IPS-NIHi7 (cell line): ENCODE measurements around the gene RABGGTA.
"Not testable (repeated sequence)": the region's sequence is repeated elsewhere in the genome, so short reads cannot be mapped to it uniquely, and the experiment has no call there.

ENCODE experiments used
- DNase-seq: peaks from one replicate; pipeline ENCODE4 v3.0.0; 2012; ENCODE audit warnings: mixed read lengths; ENCODE audit errors: extremely low spot score

RABGGTA gene

DNA sequence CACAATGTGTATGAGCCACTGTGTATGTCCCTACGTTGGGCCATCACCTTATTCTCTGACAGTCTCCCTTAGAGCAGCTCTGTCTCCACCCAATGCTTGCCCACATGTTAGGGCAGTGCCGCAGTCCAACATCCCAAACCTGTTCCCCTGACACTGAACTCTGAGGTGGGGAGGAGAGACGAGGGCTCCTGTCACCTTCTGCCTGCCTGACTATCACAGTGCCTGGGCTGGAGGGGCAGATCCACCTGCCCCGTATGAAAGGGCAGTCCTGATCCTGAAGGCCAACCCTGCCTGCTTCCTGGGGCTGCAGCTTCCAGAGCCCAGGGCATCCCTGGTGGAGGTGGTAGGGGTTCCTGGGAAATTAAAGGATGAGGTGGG, 10.6 kb downstream of the RABGGTA start:
- no peak for DNase-seq

DNA sequence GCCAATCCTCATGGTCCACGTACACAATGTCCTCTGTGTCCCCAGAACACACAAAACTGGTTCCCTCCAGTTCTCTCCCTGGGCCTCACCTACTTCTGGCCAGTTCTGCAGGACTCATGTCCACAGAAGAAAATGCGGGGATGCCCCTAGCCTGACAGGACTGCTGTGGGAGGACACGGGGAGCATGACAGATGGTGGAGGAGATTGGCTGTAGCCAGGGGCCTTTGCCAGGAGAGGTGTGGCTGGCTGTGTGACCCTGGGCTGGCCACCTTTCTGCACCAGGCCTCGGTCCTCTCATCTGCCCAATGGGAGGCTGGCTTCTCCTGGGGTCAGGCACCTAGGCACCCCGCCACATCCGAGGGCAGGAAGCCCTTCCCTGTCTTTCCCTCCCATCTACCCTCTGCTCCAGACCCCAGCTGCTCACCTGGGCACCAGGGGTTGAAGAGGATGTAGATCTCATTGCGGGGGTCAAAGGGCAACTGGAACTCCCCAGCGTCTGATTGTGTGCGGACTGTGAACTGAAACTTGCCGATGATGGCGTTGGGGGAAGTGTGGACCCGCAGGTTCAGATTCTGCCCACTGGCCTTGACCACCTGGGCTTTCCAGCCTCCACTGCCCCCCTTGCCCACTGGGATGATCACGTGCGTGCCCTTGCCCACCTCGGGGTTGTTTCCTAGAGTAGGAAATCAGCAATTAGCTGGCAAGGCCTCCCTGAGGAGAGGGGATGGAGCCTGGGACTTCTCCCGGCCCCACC, 11.2 kb downstream of the RABGGTA start:
- DNase-seq, result no peak

DNA sequence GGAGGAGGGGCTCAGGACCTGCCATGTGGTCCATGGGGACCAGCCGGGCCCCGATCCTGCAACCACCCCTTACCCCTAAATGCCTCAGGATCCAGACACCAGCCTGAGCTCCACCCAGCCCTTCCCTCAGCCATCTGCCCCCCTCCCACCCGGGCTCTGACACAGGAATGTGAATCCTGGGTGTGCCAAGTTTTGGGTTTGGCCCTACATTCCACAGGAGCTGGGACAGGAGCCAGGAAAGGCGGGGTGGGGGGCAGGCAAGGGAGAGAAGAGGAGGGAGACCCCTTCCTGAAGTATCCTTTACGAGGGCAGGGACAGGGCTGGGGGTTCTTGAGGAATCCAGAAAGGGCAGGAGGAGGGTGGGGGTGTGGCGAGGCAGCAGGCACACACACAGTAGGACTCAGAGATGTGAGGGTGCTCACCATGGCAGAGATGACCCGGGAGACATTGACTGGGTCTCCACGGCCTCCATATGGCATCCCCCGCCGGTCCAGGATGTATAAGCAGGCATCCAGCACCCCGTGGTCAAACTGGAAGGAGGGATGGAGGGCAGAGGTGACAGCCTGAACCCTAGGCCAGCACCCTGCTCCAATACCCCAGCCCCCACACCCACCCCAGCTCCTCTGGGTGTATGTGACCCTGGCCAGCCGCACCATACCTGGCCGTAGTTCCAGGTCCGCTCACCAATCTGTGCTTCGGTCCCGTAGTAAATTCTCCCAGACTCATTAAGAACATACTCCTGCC, 11.9 kb downstream of the RABGGTA start:
- no peak for DNase-seq

DNA sequence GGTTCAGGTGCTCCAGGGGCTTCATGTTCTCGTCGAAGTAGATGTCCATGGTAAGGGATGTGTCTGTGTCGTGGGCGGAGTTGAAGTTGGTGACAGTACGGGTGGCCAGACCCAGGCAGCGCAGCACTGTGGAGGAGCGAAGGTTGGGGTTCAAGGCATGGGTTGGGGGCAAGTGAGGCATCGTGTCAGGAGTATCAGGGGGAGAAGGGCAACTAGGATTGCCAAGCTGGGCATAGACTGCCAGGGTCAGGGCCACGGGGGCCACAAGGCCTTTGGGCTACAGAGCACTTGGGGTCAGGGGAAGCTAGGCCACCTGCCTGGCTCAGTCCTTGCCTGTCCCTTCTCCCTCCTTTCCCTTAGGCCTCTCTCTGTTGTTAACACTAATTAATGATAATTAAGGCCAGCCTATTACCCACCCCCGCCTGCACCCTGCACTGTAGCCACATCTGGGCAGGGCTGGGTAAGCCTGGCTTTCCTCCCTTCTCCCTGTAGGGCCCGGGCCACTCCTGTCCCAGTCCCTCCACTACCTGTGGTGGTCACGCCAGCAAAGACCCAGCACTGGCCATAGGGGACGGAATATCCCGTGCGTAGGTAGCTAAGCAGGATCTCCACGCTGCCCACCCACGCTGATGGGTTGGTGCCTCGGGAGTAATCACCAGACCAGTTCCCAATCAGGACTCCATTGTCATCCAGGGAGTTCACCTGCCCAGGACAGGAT, 12.7 kb downstream of the RABGGTA start:
- DNase-seq, result no peak

DNA sequence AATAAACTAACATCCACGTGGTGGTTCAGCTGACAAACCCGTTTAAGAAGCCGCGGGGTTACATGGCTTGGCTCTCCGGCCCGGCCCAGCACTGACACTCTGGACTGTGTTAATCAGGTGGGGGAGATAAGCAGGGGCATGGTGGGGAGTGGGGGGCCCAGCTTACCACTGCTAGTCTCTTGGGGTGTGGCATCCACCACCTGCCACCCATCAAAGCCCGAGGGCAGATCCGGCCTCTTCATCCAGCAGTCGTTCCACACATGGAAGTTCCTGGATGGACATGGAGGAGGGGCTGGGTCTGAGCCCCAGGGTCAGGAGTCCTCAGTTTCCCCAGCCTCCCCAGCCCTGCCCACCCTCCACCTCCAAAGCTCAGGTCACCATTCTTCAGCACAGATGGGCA, 13.3 kb downstream of the RABGGTA start:
- no peak for DNase-seq

DNA sequence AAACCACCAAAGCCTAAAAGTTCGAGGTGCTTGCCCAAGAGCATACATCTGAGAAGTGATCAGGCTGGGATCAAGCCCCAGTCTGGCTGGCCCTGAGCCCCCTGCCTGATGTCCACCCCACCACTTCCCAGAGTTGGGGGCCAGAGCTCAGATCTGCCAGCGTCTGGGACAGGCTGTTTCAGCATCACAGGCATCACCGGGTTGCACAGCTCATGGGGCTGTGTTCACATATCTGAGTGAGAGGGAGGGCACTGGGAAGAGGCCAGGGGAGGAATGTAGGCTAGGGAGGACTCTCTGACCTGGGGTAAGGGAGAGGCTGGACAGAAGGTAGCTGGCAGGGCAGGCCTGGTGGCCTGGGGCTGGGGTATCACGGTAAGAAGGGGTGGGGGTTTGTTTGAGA, 14.4 kb downstream of the RABGGTA start:
- DNase-seq, result no peak

DNA sequence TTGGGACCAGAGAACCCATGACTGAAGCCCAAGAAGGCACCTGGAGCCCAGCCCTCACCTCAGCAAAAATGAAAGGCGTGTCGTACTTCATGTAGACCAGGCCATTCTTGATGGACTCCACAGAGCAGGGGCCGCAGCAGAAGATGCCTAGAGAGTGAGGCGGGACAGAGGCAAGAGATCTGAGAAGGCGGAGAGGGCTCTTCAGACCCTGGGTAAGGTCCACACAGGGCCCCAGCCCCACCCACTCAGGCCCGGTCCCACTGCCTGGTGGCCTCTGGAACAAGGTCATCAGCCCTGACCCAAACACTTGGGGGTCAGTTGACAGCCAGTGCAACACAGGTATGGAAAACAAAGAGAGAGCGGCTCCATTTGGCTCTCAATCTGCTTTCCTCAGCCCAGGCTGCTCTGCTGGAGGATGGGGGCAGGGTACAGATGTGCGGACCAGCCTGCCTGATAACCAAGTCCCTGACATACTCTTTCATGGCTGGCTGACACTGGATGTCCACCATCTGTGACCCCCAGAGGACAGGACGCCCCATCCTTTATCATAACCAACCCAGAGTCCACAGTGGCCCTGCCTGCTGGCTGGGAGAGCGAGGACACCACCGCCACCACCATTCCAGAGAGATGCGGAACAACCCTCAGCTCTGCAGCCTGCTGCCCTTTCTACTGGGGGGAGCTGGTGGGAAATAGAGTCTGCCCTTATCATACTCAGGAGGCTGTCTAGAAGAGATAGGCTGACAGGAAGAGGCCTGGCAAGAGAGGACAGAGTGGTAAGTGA, 15.3 kb downstream of the RABGGTA start:
- DNase-seq, result no peak

DNA sequence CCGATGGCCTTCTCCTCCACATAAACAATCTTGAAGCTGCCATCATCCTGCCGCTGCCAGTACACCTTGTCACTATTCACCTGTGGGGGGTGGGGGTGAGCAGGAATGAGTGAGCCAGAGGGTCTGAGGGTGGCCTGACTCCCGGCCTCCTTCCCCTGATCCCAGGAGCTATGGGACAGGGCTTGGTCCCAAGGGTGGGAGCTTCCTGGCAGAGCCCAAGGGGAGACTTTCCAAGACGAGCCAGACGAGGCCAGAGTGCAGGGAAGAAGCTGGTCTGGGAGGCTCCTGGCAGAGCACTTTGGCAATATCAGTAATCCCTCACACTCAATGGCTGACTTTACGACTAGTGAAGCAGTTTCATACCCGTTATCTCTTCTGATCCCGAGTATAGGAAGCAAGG, 16.0 kb downstream of the RABGGTA start:
- no peak for DNase-seq

DNA sequence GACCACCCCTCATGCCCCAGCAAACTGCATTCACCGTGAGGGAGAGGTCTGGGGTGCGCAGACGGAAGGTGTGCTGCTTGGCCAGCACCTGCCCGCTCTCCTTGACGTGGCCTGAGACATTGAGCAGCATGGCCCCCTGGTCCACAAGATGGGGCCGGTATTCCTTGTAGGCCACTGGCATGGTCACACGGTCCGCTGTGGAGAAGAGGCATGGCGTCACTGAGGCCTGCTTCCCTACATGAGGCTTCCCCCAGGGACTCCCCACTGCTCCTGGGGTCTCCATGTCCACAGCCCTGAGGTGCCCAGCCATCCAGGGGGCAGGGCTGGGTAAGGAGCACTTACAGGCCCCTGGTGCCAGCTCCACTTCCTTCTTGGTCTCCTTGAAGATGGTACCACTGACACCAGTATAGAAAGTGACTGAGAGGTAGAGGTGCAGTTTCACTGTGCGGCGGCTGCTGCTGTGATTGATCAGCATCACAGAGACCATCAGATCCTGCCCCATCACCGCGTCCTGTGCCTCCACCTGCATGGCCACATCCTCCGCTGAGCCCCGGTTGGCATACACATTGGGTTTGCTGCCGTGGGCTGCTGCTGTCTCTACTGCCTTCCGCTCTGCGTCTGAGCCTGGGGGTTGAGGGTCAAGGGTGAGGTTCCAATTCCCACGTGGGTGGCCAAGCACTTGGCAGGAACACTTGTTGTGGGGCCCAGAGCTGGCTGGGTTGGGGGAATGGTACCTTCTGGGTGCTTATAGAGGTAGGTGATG, 16.6 kb downstream of the RABGGTA start:
- DNase-seq, result no peak

DNA sequence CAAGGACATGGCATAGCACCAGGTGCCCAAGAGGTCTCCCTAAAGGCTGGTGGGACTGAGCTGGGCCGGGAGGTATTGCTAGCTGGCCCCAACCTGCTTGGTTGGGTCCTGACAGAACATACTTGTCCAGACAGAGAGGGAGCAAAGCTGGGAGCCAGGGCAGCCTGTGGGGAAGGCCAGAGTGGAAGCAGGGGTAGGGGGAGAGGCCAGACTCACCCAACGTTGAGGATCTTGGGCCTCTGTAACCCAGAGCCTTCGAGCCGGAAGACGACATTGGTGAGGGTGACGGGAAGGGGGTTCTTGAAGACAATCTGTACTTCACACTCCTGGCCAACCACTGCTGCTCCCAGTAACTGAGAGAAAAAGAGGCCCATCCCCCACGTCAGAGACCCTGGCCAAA, 17.5 kb downstream of the RABGGTA start:
- no peak for DNase-seq

DNA sequence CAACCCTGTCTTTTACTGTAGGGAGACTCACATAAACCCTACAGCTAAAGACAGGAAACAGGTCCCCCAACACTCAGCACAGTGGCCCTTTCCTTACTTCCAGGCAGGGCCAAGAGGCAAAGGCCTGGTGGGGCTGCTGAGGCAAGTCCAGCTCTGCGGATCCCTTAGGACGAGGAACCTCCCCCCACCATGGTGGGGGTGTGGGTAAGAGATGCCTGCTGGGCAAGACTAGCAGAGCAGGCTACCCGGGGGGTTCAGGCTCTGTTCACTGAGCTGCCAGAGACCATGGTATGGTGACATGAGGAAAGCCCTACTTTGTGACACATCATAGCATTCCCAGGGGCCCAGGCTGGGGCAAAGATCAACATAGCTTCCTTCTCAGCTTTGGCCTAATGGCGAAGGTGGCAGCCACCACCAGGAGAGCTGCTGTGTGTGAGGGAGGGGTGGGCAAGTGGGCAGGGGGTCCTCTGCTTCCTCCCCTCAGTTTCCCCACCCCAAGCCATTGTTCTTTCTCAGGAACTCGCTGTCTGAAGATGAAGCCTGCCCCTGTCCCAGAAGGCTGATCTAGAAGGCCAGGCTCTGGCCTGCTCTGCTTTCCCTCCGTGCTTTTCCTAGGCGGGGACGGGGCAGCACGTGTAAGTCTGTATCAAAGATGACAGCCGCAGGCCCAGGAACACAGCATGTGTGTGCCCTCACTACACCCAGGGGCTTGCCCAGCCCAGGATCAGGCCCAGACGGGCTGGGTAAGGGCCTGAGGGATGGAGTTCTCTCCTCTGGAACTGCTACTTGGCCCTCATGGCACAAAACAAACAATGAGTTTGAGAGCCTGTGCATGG, 18.9 kb downstream of the RABGGTA start:
- no peak for DNase-seq

DNA sequence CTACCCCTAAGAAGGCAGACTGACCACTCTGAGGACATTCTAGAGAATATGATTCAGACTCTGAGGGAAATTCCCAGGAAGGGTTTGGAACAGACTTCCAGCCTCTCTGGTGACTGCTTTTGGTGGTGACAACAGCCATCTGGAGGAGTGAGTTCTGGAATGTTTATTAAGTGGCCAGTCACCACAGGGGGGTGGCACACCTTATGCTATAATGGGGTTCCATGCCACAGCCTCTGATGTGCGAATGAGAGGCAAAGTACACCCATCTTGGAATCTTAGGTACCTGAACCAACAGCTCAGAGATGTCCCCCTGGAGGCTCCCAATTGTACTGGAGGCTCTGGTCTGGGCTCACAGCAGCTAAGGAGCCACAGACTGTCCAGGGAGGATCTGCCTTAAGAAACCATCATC, 19.5 kb downstream of the RABGGTA start:
- no peak for DNase-seq

DNA sequence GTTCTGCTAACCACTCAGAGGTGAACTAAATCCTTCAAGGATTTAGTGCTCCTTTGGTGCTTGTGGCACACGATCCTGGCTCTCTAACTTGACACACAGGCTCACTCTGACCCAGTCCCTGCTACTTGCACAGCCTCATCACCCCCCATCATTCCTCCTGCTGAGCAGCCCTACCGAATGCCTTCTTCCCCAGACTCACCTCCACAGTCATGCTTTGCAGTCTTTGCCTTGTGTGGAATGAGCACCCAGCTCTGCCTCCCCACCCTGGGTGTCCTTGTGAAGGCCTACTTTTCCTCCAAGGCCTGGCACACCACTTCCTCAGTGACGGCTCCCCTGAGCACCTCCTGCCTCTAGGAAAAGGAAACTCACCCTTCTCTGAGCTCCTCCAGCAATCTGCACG, 21.0 kb downstream of the RABGGTA start:
- no peak for DNase-seq

DNA sequence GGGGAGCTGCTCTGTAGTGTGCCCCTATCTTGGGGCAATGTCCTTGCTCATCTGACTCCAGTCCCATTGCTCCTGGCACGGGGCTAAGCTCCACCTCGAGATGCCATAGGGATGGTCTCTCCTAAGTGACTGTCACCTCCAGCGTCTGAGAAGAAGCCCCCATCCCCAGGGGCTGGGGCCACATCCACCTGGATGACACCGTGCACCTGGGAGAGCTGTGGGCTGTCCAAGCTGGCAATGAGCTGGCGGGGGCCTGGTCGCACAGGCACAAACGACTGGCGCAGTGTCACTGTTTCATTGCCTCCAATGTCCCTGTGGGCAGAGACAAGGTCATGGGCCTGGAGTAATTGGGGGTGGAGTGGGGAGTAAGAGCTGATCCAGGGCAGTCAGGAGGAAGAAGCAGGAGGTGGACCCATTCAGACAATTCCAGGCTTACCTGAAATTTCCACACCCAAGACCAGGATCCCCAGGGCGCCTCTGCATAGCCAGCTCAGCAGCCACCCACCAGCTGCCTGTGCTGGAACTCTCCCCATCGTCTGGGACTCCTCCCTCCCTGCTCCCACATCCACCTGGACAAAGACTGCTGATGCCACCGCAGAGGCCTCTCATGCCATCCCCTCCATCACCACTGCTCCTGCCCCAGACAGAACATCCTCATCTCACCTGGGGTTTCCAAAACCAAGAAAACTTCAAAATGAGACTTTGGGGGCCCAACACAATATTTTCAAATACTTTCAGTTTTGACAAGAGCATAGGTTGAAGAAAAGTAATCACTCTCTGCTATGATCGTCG, 22.0 kb downstream of the RABGGTA start:
- DNase-seq, result no peak

DNA sequence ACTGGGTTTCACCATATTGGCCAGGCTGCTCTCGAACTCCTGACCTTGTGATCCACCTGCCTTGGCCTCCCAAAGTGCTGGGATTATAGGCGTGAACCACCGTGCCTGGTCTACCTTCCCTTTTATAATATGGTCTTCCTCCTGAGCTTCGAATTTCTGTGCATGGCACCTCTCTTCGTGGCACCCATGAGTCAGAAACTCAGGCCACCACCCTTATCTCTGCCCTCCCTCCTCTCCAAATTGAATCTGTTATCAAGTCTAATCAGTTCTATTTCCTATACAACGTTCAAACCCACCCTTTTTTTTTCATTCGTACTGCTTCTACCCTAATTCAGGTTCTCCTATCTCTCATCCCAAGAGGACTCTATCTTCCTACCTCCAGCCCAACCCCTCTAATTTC, 24.0 kb downstream of the RABGGTA start:
- no peak for DNase-seq

DNA sequence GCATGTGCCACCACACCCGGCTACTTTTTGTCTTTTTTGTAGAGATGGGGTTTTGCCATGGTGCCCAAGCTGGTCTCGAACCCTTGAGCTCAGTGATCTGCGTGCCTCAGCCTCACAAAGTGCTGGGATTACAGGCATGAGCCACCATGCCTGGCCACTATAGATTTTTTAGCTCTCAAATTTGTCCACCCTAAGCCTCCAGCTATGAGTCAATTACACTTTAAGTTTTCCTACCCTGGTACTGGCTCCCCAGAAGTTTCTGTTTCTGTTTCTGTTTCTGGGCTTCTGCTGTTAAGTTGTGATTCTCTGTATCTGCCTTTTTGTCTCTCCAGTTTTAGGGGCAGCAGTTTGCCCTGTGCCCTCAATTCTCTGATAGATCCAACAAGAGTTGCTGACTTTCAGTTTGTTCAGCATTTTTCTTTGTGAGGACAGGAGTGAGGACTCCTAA, 24.6 kb downstream of the RABGGTA start:
- no peak for DNase-seq

DNA sequence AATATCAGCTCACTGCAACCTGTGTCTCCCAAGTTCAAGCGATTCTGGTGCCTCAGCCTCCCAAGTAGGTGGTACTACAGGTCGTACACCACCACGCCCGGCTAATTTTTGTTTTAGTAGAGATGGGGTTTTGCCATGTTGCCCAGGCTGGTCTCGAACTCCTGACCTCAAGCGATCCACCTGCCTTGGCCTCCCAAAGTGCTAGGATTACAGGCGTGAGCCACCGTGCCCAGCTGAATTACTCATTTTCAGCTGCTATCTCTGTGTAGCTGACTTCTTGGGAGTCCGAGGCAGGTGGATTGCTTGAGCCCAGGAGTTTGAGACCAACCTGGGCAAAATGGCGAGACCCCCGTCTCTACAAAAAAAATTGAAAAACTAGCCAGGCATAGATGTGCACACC, 26.0 kb downstream of the RABGGTA start:
- not testable (repeated sequence) for DNase-seq

DNA sequence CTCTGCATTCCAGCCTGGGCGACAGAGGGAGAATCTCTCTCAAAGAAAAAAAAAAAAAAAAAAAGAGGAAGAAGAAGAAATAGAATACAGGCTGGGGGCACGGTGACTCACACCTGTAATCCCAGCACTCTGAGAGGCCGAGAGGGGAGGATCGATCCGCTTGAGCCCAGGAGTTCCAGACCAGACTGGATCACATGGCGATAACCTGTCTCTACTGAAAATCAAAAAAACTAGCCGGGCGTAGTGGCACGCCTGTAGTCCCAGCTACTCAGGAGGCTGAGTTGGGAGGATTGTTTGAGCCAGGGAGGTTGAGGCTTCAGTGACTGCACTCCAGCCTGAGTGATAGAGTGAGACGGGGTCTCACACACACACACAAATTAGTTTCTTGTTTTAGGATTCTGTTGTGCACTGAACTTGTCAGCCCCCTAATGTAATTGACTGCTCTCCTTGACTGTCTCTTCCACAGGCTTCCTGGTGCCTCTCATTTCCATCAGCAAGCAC, 28.0 kb downstream of the RABGGTA start:
- no peak for DNase-seq

DNA sequence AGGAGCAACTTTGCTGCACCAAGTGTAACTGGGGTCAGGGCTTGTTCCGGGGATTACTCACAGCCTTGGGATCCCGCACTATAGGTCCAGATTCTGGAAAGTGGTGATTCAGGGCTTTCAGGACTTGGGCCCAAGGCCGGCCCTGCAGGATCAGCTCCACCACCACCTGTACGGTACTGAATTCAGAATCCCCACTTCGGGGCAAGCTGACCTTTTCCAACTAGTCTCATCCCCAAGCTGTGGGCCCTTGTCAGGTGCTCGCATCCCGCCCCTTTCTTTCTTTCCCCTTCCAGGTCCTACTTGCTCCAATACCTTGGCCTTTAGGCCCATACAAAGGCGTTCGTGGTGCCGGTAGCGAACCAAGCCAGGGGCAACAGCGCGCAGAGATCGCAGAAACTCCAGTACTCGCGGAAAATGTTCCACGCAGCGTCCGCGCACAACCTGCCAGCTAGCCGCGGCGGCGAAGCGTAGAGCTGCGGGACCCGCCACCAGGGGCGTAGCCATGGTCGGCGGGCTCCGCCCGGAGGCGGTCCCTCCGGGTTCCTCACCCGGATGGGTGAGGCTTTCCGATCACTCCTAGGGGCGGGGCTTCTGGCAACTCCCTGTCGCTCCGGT, 29.5 kb downstream of the RABGGTA start:
- peak; percentile 98 for DNase-seq
